T-helper 9 cell (primary cell): ENCODE results near the gene DIP2C.
A peak's percentile ranks its signal among the peaks of the same experiment; 100 is the strongest.
"Not testable (repeated sequence)": the region's sequence is repeated elsewhere in the genome, so short reads cannot be mapped to it uniquely, and the experiment has no call there.

ENCODE experiments used
- DNase-seq: peaks from one replicate; pipeline ENCODE4 v3.0.0-alpha.2; 2020

DIP2C gene

DNA sequence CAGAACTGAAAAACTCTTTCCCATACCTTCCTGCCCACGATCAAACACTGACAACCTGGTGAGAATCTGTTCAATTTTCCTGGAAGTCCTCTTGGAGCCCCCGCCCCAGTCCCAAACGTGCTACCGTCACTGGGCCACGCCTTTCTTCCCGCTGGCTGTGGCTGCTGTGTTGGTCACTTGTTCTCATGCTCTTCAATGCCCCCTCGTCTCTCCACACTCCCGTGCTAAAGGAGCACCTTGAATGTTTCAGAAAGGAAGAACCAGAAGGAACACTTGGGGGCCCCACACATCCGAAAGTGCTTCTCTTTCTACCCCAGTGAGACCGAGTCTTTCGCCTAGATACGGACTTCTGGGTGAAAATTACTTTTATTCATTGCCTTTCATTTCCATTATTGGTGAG is 215.1 kb downstream of the DIP2C start:
- DNase-seq: no peak

DNA sequence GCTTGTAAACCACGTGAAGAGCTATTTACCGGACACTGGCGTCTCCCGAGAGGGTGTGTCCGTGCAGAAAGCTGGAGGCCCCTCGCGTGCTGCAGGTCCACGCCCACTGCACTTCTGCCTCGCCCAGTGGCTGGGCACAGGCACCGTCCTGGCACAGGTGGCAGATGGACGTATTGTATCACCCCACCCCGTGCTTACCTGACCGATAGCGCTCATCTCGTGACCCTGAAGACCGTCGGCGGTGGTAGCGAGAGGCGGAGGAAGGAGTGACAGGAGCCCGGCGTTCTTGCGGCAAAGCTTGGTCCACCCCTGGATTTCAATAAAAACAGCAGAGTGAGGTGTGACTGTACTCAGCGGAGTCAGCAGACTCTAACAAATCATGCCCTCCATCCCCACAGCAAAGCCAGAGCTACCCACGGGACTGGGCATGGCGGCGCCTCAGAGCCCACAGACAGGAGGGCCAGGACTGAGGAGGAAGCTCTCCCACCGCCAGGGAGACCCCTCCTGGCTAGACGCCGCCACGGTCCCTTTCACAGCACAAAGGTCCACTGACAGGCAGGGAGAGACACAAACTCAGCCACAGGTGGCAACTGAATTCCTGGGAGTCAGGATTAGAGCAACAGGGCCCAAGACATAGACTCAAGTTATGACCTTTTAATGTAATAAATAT is 217.1 kb downstream of the DIP2C start:
- DNase-seq: no peak

DNA sequence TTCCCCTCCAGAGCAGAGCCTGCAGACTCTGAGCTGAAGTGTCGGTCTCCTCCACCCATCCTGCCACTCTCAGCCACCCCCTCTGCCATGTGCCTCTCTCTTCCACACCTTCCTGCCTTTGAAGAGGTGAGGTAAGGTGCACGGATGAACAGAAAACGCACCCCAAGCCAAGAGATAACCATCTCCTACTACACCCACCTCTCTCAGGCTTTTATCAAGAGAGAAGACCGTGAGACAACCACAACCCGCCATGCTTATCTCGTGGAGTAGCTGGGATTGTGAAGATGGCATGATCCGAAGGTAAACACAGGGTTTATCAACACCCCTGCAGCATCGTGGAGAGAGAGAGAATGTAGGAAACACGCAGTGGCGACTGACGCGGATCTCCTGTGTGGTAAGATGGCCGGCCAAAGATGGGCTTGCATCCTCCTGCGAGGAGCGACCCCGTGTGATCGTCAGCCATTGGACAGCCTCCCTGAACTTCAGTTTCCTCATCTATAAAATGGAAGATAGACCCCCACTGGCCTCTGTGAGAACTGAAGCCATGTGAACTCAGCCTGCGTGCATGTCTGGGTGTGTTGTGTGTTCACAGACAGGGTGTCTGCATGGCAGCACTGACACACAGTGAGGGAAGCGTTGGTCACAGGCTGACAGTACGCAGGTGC is 219.0 kb downstream of the DIP2C start:
- DNase-seq: peak; percentile 24

DNA sequence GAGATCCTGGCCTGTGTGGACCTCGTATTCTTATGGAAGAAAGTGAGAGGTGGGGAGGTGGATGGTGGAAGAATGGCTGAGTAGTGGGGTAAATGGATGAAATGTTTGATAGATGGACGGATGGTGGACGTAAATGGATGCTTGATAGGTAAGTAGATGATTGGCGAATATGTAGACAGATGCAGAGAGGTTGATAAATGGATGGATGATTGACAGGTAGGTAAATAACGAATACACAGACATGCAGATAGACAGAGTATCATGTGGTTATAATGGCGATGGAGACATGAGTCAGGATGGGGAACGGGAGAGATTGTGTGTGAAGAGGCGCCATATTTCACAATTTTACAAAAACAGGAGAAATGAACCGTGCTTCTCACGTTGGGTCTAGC is 219.5 kb downstream of the DIP2C start:
- no peak for DNase-seq

DNA sequence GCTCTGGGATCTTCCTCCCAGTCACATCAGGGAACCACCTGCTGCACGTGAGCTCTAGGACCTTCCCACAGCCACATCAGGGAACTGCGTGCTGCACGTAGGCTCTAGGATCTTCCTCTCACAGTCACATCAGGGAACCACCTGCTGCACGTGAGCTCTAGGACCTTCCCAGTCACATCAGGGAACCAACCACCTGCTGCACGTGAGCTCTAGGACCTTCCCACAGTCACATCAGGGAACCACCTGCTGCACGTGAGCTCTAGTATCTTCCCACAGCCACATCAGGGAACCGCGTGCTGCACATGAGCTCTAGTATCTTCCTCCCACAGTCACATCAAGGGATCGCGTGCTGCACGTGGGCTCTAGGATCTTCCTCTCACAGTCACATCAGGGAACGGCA is 229.7 kb downstream of the DIP2C start:
- DNase-seq: no peak

DNA sequence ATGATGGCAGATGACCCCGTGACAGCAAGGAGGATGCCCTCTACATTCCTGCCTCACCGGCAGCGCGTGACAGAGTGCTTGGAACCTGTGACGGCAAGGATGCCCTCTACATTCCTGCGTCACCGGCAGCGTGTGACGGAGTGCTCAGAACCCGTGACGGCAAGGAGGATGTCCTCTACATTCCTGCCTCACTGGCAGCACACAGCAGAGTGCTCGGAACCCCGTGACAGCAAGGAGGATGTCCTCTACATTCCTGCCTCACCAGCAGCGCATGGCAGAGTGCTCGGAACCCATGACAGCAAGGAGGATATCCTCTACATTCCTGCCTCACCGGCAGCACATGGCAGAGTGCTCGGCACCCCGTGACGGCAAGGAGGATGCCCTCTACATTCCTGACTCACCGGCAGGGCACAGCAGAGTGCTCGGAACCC is 231.0 kb downstream of the DIP2C start:
- DNase-seq: no peak

DNA sequence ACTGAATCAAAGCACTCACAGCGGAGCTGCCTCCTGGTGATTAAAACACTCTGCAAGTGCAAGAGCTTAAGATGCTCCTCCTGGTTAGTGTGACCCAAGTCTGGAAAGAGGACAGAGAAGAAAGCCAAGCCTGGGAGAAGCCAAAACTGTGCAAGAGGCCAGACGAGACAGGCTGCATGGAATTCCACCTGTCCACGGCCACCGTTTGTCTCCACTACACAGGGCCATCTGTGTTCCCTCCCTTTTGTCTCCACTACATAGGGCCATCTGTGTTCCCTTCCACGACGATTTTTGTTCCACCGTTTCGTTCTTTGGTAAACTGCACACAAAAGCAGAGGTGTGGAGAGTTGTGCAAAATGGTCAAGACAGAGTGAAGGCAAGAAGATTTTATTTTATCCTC is 233.0 kb downstream of the DIP2C start:
- no peak for DNase-seq

DNA sequence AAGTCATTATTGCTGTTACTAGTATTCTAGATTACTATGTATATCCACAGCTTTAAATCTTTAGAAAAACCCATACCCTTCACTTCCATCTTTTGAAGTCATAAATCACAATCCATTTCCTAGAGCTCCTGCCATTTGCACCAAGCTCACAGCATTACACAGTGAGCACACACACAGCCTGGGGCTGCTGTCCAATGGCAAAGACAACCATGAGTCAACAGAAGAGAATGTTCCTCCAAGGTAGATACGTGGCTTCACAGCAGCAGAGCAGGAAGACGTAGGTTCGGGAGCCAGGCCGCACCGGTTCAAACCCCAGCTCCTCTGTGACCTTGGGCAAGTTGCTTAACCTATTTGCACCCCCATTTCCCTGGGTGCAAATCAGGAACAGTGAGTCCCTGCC is 234.6 kb downstream of the DIP2C start:
- no peak for DNase-seq

DNA sequence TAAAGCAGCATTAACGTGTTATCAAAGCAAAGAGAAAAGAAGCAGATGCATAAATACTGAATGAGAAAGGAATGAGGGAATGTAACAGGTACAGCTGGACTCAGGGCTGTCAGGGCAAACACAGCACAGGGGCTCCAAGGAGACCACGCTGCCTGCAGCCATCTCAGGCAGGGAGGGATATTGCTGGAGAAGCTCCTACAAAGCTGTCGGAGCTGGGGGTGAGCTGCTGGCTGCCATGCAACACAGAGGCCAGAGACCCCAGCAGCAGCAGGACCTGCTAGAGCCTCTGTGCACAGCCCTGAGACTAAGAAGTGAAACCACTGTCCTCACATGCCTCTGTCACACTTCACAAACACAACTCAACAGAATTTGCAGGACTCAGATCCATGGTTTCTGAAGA is 235.8 kb downstream of the DIP2C start:
- no peak for DNase-seq

DNA sequence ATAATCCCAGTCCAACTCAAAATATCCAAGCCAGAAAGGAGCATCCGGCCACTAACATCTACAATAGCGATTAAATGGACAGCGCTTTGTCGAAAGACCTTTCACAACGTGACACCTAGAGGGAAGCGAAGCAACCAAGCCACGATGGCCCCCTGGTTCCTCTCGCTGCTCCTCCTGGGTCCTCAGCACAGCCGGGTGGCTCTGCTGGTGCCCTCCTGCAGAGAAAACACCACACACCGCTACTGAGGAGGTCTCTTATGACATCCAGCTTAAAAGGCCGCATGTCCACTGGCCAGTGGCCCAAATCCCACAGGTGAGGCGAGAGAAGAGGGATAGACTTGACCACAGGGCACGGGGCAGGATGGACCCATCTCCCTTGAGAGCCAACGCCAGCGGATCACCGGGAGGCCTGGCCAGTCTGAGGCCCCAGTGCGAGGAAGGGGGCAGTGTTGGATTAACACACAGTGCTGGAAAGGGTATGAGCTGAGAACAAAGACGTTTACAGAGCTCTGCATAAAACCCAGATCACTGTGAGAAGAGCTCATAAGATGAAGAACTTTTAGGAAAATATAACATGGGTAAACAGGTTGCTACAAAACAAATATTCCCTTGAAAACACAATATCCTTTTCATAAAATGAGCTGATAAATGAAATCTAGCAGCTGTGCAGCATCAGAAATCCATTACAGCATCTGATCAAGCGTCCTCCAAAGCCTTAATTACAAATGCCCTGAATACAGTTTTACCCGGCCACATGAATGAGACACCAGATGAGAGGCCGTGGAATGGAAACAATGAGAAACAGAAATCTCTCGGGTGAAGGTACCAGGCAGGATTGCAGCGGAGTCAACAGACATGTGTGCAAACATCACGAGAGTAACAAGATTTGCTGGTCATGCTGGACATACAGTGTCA is 236.7 kb downstream of the DIP2C start:
- DNase-seq: no peak

DNA sequence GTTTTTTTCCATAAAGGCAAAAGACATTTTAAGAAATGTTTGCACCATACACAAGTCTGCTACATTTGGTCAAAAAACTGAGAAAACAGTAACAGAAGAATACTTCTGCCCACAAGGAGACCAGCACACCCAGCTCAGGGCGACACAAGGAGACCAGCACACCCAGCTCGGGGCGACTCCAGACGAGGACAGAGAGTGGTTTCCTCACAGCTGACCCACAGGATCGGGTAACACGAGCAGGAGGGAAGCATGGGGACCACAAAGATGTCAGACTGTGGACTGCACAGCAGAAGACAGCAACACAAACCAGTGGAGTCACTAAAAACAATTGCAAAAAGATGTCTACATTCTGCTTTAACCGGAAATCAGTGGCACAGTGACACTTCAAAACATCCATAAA is 237.6 kb downstream of the DIP2C start:
- DNase-seq: no peak

DNA sequence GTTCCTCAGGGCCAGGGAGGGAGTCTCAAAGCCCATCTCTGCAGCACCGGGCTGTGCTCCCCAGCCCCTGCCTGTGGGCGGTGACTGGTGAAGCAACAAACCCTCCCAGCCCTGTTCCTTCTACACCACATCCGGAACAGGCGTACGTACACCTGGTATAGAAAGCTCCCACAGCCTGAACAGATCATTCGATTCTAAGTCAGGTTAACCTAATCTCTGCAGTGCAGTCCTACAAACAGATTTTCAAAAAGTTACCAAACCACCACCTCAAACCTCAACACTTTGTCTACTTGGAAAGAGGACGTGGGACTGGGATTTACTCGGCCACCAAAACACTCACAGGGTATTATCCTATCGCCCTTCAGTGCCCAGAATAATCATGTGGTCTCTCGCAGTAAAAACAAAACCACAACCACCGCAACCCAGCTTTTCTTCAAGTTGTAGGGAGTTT is 238.4 kb downstream of the DIP2C start:
- peak; percentile 45 for DNase-seq

DNA sequence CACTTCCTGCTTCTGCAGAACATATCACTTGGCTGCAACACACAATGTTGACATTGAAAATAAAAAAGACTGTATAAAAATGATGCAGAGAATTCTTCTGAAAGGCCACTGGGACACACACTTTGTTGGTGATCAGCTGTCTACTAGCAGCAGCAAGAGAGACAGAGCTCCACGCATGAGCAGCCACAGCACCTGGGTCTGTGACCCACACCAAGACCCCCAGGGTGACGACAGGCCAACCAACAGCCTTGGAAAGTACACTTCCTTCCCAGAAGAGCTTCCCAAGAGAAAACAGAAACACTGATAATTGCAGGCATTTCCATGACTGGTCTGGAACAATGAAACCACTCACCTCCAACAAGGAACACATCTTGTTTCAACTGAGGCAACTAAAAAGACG is 239.0 kb downstream of the DIP2C start:
- DNase-seq: no peak

DNA sequence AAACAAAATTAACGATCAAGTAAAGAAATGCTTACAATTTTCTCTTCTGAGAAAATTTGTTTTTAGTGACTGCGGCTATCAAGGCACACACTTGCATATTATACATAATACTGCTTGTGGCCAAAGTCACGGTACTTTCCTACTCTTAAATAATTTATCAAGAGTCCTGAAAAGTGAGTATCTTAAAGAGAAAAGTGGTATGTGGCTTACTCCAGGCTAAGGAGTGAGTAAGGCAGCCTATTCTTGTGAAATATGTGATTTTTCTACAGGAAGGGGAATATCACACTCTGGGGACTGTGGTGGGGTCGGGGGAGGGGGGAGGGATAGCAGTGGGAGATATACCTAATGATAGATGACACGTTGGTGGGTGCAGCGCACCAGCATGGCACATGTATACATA is 240.1 kb downstream of the DIP2C start:
- DNase-seq: not testable (repeated sequence)

DNA sequence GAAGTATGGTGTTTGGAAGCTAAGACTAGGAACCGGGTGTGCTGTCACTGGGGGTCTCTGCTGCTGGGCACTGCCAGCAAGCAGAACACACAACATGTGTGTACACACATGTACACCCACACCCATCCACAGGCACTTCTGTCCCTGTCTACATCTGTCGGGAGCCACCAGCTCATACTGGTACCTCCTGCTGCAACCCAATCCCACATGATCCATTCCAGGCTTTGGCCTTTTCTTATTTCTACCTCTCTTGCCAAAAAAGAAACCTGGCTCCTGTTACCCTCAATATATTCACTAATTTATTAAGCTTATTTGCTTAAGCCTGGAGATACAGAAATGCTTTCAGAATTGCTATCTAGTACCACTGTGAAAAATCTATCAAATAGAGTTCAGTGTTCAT is 246.0 kb downstream of the DIP2C start:
- DNase-seq: no peak

DNA sequence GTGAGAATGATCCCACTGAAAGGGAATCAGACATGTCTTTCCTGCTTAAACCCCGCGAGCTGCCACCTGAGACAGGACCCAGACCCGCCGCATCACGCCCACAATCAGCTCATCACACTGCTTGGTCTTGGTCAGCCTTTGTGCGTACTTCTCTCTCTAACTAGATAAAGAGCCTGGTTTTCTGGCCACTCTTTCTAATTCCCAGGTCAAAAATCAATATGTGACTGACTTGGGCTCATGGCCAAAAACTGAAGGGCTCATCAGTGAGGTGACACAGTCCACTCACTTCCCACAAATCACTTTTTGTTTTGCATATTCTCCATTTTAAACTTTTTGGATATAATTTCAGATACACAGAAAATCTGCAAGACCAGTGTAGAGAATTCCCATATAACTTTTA is 247.3 kb downstream of the DIP2C start:
- no peak for DNase-seq

DNA sequence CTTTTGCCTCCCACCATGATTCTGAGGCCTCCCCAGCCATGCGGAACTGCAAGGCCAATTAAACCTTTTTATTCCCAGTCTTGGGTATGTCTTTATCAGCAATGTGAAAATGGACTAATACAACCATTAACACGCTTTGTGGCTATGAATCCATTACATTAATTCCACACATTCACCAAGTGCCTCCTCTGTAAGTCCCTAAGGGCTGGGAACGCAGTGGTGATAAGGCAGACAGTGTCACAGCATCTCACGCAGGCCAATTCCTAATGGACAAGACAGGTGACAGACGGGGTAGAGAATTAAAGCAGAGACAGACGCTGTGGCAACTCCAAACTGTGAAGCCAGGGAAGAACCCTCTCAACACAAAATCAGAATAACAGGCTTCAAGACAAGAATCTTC is 247.8 kb downstream of the DIP2C start:
- DNase-seq: no peak

DNA sequence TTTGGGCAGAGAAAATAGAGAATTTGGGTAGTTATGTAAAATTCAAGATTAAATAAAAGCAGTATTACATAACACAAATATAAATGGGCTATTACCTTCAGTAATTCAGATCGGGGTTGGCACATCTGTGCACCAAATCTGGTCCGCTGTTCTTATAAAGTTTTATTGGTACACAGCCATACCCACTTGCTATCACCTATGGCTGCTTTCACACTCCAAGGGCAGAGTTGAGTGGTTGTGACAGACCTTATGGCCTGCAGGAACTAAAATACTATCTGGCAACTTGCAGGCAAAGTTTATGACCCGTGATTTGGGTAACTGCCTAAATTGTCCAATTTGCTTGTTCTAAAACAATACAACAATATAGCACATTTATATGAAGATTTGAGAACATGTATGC is 249.3 kb downstream of the DIP2C start:
- no peak for DNase-seq

DNA sequence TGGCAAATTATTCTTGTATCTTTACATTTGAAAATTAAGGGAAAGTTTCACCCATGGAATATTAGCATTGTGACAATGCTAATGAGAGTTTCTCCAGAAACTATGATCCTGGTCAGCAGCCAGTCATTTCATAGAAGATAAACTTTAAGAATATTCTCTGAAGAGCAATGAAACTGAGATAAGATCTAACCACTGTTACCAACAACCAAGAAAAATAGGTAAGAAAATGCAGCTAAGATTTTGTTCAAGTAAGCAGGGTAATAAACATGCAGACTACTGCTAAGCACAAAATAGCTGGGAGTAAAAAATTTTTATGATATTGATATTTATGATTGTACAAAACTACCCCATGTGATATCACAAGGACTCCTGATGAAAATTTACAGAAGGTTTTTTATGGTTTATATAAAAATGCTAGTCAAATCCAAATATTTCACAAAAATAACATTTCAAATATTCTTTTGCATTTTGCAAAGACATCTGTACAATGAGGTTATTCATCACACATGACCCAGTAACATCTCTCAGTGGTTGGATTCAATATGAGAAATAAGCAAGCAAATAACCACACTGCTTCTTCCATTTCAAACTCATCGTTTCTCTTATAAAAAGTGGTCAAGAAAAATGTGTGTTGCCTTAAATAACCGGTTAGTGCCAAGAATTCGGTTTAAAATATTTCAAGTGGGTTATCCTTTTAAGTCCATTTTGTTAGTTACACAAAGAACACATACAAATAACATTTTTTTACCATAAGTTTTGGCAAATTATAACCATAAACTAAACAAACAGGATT is 251.6 kb downstream of the DIP2C start:
- no peak for DNase-seq

DNA sequence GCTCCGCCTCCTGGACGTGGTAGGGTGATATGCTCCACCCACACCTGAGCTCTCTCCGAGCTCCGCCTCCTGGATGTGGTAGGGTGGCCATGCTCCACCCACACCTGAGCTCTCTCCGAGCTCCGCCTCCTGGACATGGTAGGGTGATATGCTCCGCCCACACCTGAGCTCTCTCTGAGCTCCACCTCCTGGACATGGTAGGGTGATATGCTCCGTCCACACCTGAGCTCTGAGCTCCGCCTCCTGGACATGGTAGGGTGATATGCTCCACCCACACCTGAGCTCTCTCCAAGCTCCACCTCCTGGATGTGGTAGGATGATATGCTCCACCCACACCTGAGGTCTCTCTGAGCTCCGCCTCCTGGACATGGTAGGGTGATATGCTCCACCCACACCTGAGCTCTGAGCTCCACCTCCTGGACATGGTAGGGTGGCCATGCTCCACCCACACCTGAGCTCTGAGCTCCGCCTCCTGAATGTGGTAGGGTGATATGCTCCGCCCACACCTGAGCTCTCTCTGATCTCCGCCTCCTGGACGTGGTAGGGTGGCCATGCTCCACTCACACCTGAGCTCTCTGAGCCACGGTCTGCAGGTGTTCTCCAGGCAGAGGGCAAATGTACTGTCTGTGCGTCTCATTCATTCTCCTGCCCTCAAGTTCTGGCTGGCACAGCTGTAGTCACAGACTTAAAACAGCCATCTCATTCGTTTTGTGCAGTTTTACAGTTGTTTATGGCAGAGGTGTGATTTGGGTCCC is 252.4 kb downstream of the DIP2C start:
- no peak for DNase-seq

DNA sequence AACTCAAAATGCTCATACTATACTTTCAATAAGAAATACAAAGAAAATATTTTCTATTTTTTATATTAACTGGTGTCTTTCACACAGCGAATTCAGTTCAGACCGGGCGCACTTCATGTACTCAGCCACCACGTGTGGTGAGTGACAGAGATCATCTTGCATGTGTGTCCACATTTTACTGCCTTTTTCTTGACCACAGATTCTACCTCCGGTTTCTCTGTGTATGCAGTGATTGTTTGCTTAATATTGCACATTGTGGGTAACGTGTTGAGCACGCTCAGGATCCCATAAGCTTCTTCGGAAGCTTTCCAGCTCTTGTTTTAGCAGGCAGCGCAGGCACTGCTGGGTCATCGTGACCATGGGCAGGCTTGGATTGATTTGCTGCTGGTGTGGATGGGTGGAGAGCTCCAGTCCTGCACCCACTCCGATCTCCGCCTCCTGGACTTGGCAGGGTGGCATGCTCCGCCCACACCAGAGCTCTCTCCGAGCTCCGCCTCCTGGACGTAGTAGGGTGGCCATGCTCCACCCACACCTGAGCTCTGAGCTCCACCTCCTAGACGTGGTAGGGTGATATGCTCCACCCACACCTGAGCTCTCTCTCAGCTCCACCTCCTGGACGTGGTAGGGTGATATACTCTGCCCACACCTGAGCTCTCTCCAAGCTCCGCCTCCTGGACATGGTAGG is 253.3 kb downstream of the DIP2C start:
- no peak for DNase-seq

DNA sequence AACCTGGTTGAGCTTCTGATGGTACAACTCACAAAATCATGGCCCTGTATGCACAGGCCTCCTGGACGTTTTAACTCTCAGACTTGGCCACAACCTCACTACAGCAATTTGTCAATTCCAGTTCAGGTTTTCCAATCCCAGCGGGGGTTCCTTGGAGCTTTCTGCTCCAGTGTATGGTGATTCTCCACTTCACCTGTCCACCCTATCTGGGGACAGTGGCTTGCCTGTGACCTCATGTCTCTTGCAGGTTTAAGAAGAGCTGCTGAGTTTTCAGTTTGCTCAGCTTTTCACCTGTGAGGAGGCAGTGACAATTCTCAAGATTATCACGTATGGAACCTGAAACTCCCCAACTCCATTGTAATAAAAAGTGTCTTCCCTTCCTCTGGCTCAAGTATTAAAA is 254.1 kb downstream of the DIP2C start:
- DNase-seq: no peak
